ENCODE results near the gene PIEZO1. TPM values are rescaled to one million over a fixed set of nuclear protein-coding genes. Genes with fewer than 3 reads are reported as not detected.

PIEZO1 gene
- total RNA-seq, 1 experiment from 2014 or later: 71.1 TPM

GRCh38 chr16:88818575-88818874 is 33.5 kb upstream of the PIEZO1 start:
- H3K27ac Mint-ChIP-seq: peak overlapping the region in 2 of 3 experiments; percentile 68 to 84; a peak in 5 of 7 replicates
- Histone ChIP-seq H4K91ac (ENCODE audit: insufficient read length, low read depth, low read length) (no peak overlapping the region), H4K20me1 (ENCODE audit: control insufficient read depth, insufficient read depth, insufficient read length) (no peaks in the 10 kb centered on the region), H4K5ac (ENCODE audit: insufficient read length, low read depth, low read length) (no peak overlapping the region), H3K9ac (ENCODE audit: extremely low read depth, insufficient read length, low read length) (no peak overlapping the region), H3K14ac (ENCODE audit: insufficient read depth, low read length) (no peak overlapping the region; the same call in 1 of the 2 replicates), H2BK12ac (ENCODE audit: insufficient read length, low read depth, low read length) (no peak overlapping the region), H3K9me3 (ENCODE audit: control insufficient read depth, low read depth, low read length) (no peaks in the 10 kb centered on the region), H3K27me3 (ENCODE audit: insufficient read depth, low read length) (no peaks in the 10 kb centered on the region), H3K79me2 (ENCODE audit: insufficient read depth, low read length) (no peaks in the 10 kb centered on the region), H3T11ph (ENCODE audit: low read length) (no peak overlapping the region), H3K4me1 (ENCODE audit: insufficient read depth, low read length) (no peaks in the 10 kb centered on the region), H2AK5ac (ENCODE audit: insufficient read length, low read length) (no peak overlapping the region), H3K23ac (ENCODE audit: insufficient read length, low read depth, low read length) (no peak overlapping the region), H4K8ac (replicated peaks; ENCODE audit: insufficient read length, low read depth, low read length) (no peak overlapping the region), H2BK5ac (ENCODE audit: insufficient read length, low read length) (no peak overlapping the region), H3K18ac (ENCODE audit: insufficient read length, low read depth, low read length) (no peak overlapping the region), H3K79me1 (ENCODE audit: insufficient read depth, low read depth, low read length, poor library complexity, severe bottlenecking) (no peaks in the 10 kb centered on the region), H3K4ac (ENCODE audit: low read depth, low read length) (no peak overlapping the region), H2AFZ (ENCODE audit: low read length) (no peak overlapping the region), H3K27ac (ENCODE audit: insufficient read length, low read depth, low read length) (no peak overlapping the region), H3K23me2 (ENCODE audit: insufficient read length, low read depth, low read length, poor library complexity, severe bottlenecking) (no peaks in the 10 kb centered on the region), H2BK120ac (ENCODE audit: low read depth, low read length, poor library complexity, severe bottlenecking) (no peak overlapping the region), H3K4me2 (ENCODE audit: insufficient read depth, insufficient read length, low read length) (no peak overlapping the region), H2BK20ac (ENCODE audit: low read depth, low read length, poor library complexity, severe bottlenecking) (no peak overlapping the region), H3K56ac (ENCODE audit: insufficient read length, low read depth, low read length) (no peak overlapping the region), H2BK15ac (ENCODE audit: low read depth, low read length) (no peak overlapping the region)
- no peak overlapping the region for H3K4me3 Mint-ChIP-seq
- no peaks in the 10 kb centered on the region for H3K27me3 Mint-ChIP-seq (ENCODE audit: low read depth)
- no peak for DNase-seq
- no peaks in the 10 kb centered on the region for H3K9me3 Mint-ChIP-seq
- H3K36me3 Mint-ChIP-seq (ENCODE audit: insufficient read depth in 1 of 3, low read depth in 3 of 3): peaks cover 1 to 8% (median 6%) of the 10 kb centered on the region in 3 experiments; a peak in 2 of 7 replicates
- no peaks in the 10 kb centered on the region for H3K4me1 Mint-ChIP-seq
- WGBS (ENCODE audit: extremely low coverage, insufficient read length, low lambda C conversion rate): no CpG with 5 or more reads among the region's 18 CpGs
- TF ChIP-seq CTCF (conservative IDR thresholded peaks at IDR 0.05): no peak
